Bronchial epithelial cell (primary cell): ENCODE data around the gene SRP19. TPM values are rescaled to one million over a fixed set of nuclear protein-coding genes. Genes with fewer than 3 reads are reported as not detected.
A peak's percentile ranks its signal among the peaks of the same experiment; 100 is the strongest.

ENCODE experiments used
- DNase-seq: peaks from one replicate; pipeline ENCODE4 v3.0.0-alpha.2; 2010; ENCODE audit warnings: low read depth
- FAIRE-seq: peaks from 2 replicates; lab custom pipeline; 2011; peaks lifted over from hg19 to GRCh38; lab: Jason Lieb, UNC
- H3K27me3 ChIP-seq: 2 replicates; pipeline ENCODE4 v1.5.1; 2011; ENCODE audit warnings: low read length; ENCODE audit not compliant: control insufficient read depth, insufficient read depth
- H3K36me3 ChIP-seq: 2 replicates; pipeline ENCODE4 v1.5.1; 2011; ENCODE audit warnings: low read length; ENCODE audit not compliant: control insufficient read depth, insufficient read depth
- H3K4me3 ChIP-seq: 2 replicates; pipeline ENCODE4 v1.5.1; 2011; ENCODE audit warnings: mild to moderate bottlenecking, low read depth, low read length, control low read depth
- CTCF ChIP-seq: IDR thresholded peaks from 2 replicates; pipeline ENCODE4 v1.5.1; 2011; ENCODE audit warnings: mild to moderate bottlenecking, moderate library complexity, low read length, control low read depth, inconsistent platforms; ENCODE audit not compliant: insufficient read depth, severe bottlenecking
- total RNA-seq: library from RNA; depleted of rRNA; stranded (reverse); fragments of >200 nt; gene quantifications from 2 replicates; pipeline ENCODE4 v1.2.1, GENCODE V29; 2014

SRP19 gene
- total RNA-seq, 1 donor from 2014 or later = 109 TPM

DNA sequence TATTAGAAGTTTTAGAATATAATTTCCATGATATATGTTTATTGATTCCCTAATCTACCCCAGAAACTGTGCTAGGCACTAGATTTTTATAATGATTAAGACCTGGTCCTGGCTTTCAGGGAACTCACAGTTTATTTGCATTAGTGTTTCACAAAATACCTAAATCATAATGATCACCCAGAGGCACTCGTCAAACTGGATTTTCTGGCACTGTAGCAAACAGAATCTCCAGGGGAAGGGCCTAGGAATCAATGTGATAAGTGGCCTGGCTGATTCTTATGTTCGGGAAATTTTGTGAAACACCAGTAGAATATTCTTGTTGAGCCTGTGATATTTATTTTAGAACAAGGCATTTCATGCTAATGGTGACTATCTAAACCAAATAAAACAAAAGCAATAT lies 37.4 kb upstream of the SRP19 start:
- Histone ChIP-seq H3K27me3 (no peaks in the 10 kb centered on the region), H3K4me3 (no peak overlapping the region), H3K36me3 (peaks cover 4% of the 10 kb centered on the region)
- DNase-seq (peak; percentile 52), FAIRE-seq (no peak)
- TF ChIP-seq CTCF = no peak

GRCh38 chr5:112824197-112824596 lies 36.9 kb upstream of the SRP19 start:
- Histone ChIP-seq H3K27me3 (no peaks in the 10 kb centered on the region), H3K36me3 (peaks cover 1% of the 10 kb centered on the region), H3K4me3 (no peak overlapping the region)
- no peak for TF ChIP-seq CTCF
- no peak for FAIRE-seq
- DNase-seq = no peak

DNA sequence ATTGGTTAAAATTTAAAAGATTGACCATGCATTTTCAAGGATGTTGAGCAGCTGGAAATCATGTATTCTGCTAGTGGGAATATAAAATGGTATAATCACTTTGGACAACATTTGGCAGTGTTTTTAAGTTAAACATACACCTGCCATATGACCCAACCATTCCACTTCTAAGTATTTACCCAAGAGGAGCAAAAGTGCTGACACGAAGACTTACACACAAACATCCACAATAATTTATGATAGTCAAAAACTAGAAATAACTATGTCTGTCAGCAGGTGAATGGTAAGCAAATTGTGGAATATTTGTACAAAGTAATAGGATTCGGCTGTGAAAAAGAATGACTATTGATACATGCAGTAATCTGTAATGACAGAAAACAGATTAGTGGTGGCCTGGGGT lies 30.7 kb upstream of the SRP19 start:
- DNase-seq = no peak
- TF ChIP-seq CTCF = no peak
- Histone ChIP-seq H3K36me3 (peaks cover 1% of the 10 kb centered on the region), H3K4me3 (no peak overlapping the region), H3K27me3 (no peaks in the 10 kb centered on the region)
- FAIRE-seq = no peak

DNA sequence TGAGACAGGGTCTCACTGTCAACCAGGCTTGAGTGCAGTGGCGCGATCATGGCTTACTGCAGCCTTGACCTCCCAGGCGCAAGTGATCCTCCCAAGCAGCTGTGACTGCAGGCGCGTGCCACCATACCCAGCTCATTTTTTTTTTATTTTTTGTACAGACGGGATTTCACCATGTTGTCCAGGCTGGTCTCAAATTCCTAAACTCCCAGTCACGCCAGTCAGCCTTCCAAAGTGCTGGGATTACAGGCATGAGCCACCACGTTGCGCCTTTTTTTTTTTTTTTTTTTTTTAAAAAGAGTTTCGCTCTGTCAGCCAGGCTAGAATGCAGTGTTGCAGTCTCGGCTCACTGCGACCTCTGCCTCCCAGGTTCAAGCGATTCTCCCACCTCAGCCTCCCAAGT lies 27.1 kb upstream of the SRP19 start:
- TF ChIP-seq CTCF = no peak
- DNase-seq (no peak), FAIRE-seq (no peak)
- Histone ChIP-seq H3K27me3 (no peaks in the 10 kb centered on the region), H3K36me3 (no peaks in the 10 kb centered on the region), H3K4me3 (no peak overlapping the region)

GRCh38 chr5:112844489-112844888 lies 16.6 kb upstream of the SRP19 start:
- DNase-seq (no peak), FAIRE-seq (no peak)
- Histone ChIP-seq H3K36me3 (no peaks in the 10 kb centered on the region), H3K4me3 (no peak overlapping the region), H3K27me3 (no peaks in the 10 kb centered on the region)
- TF ChIP-seq CTCF = no peak

DNA sequence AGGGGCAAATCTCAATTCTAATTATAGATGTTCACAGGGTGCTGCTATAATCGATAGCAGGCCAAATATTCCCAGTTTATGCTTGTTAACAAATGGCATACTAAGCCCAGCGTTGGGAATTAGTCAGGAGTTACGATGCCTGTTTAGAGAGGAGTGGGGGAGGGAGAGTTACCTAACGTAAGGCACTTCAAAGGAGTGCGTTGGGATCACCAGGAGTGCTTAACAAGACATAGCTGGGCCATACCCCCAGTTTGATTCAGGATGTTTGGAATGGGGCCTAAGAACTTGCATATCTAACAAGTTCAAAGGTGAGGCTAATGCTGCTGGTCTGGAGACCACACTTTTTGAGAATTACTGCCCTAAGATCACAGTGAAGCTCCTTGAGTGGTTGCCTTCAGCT lies 14.5 kb upstream of the SRP19 start:
- no peak for FAIRE-seq
- H3K4me3 ChIP-seq = no peak overlapping the region
- no peak for TF ChIP-seq CTCF

More for the DNA sequence above, 14.5 kb upstream of the SRP19 start:
- Histone ChIP-seq H3K36me3 (no peaks in the 10 kb centered on the region), H3K27me3 (no peaks in the 10 kb centered on the region)
- DNase-seq = no peak
